DND-41 (cell line): Measurements from ENCODE around the gene GSE1.

Experiments used
- EZH2 ChIP-seq: IDR thresholded peaks from 3 replicates; pipeline ENCODE4 v1.6.1; 2012; ENCODE audit warnings: borderline replicate concordance, low read depth, mild to moderate bottlenecking, moderate library complexity, low read length, inconsistent platforms; ENCODE audit not compliant: severe bottlenecking
- TF ChIP-seq, protein P1 (sequence below): IDR thresholded peaks from 2 replicates; pipeline ENCODE4 v1.5.1; 2012; ENCODE audit warnings: borderline replicate concordance, low read length, moderate library complexity, mild to moderate bottlenecking; ENCODE audit not compliant: poor library complexity, severe bottlenecking; ENCODE audit errors: extremely low read depth

DNA sequence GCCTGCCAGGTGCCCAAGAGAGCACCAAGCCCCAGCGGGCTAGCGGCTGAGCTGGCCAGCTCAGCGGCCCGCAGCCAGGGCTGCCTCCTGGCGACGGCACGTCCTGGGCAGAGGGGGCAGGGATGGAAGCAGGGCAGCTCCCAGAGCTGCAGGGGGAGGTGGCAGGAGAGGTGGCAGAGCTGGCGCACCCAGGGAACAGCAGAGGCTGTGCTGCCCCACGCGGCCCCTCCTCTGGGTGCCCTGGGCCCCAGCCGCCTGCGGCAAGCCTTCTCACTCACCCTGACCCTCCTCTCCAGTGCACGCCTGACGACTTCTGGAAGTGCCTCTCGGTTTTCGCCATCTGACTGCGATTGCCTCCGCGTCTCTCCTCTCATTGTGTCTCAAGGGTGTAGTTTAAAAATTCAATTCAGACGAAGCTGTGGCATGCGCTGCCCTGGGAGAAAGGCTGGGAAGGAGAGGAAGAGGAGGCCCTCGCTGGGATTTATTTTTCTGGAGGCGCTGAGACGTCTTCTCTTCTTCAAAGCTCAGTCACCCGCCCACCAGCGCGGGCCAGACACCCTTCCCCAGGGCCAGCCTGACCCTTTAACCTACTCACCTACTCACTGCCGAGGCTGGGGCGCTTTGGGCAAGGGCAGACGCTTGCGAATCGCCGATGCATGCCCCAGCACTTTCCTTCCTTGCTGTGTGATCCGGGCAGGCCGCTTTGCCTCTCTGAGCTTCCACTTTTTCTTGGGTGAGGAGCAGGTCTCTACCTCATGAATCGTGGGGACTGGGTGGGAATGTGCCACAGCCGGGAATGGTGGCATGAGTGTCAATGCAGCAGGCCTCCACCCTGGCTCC is 24.9 kb downstream of the GSE1 start:
- TF ChIP-seq, protein P1, sequence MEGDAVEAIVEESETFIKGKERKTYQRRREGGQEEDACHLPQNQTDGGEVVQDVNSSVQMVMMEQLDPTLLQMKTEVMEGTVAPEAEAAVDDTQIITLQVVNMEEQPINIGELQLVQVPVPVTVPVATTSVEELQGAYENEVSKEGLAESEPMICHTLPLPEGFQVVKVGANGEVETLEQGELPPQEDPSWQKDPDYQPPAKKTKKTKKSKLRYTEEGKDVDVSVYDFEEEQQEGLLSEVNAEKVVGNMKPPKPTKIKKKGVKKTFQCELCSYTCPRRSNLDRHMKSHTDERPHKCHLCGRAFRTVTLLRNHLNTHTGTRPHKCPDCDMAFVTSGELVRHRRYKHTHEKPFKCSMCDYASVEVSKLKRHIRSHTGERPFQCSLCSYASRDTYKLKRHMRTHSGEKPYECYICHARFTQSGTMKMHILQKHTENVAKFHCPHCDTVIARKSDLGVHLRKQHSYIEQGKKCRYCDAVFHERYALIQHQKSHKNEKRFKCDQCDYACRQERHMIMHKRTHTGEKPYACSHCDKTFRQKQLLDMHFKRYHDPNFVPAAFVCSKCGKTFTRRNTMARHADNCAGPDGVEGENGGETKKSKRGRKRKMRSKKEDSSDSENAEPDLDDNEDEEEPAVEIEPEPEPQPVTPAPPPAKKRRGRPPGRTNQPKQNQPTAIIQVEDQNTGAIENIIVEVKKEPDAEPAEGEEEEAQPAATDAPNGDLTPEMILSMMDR = no peak
- TF ChIP-seq EZH2 = no peak
